H1 (cell line): ENCODE data around the gene MYRF. TPM values are rescaled to one million over a fixed set of nuclear protein-coding genes. Genes with fewer than 3 reads are reported as not detected.
A peak's percentile ranks its signal among the peaks of the same experiment; 100 is the strongest.

Source experiments
- BACH1 ChIP-seq: IDR thresholded peaks from 2 replicates; pipeline ENCODE4 v1.6.1; 2012; ENCODE audit warnings: low read length, improper control_type of control experiment
- CBX5 ChIP-seq: fragments of 300-800, 300-1000 bp; sonication (generic); IDR thresholded peaks from 2 replicates; pipeline ENCODE4 v1.7.1; 2016; ENCODE audit warnings: antibody characterized with exemption, low read length, low read depth
- CEBPB ChIP-seq: IDR thresholded peaks from 2 replicates; pipeline ENCODE4 v1.6.1; 2012; ENCODE audit warnings: low read depth, low read length
- CHD1 ChIP-seq: IDR thresholded peaks from 2 replicates; pipeline ENCODE4 v1.6.1; 2012; ENCODE audit warnings: low read depth, low read length, improper control_type of control experiment
- EGR1 ChIP-seq: IDR thresholded peaks from 2 replicates; pipeline ENCODE4 v1.6.1; 2011; ENCODE audit warnings: low read depth, low read length, borderline replicate concordance
- MAX ChIP-seq: IDR thresholded peaks from 2 replicates; pipeline ENCODE4 v1.6.1; 2012; ENCODE audit warnings: inconsistent platforms
- POLR2A ChIP-seq, 2 experiments: IDR thresholded peaks; 1 replicate in 1 of 2; 2 replicates in 1 of 2; pipeline ENCODE4 v1.6.1; 2011; ENCODE audit warnings: low read depth in 2 of 2, low read length in 2 of 2, mild to moderate bottlenecking in 2 of 2; ENCODE audit errors: control extremely low read depth in 1 of 2
- POLR2AphosphoS5 ChIP-seq: IDR thresholded peaks from 2 replicates; pipeline ENCODE4 v1.6.1; 2011; ENCODE audit warnings: low read depth, low read length
- SP4 ChIP-seq: IDR thresholded peaks from 2 replicates; pipeline ENCODE4 v1.6.1; 2012; ENCODE audit warnings: low read length, inconsistent platforms
- SRF ChIP-seq: IDR thresholded peaks from 2 replicates; pipeline ENCODE4 v1.6.1; 2011; ENCODE audit warnings: mild to moderate bottlenecking, low read depth, low read length, moderate library complexity
- TAF1 ChIP-seq: IDR thresholded peaks from 2 replicates; pipeline ENCODE4 v1.6.1; 2011; ENCODE audit warnings: mild to moderate bottlenecking, low read depth, low read length
- polyA plus RNA-seq, 7 experiments: library from polyadenylated mRNA; depleted of rRNA in 3 of 7; stranded (reverse) in 5 of 7; unstranded in 2 of 7; fragments of >200 nt in 5 of 7; fragments of 200-250 nt in 2 of 7; gene quantifications; 1 replicate in 5 of 7; 2 replicates in 1 of 7; 4 replicates in 1 of 7; pipeline versions ENCODE4 v1.2.1 to v1.2.3, GENCODE V29; 2011 to 2013; ENCODE audit warnings: missing spikeins in 2 of 7, mixed read lengths in 2 of 7
- total RNA-seq: library from RNA; stranded (reverse); fragmentation: NEBNext Ultra II Directional; extraction: Animal tissue kit (Norgen Biotek cat#: 25700); gene quantifications from 2 replicates; pipeline ENCODE4 v1.2.1, GENCODE V29; 2021
- TF ChIP-seq, protein P1 (sequence below), 3 experiments: IDR thresholded peaks; 1 replicate in 2 of 3; 2 replicates in 1 of 3; pipeline versions ENCODE4 v1.5.1 to v1.6.1; 2011; ENCODE audit warnings: low read length in 3 of 3, mild to moderate bottlenecking in 3 of 3, inconsistent platforms in 2 of 3, low read depth in 1 of 3, moderate library complexity in 1 of 3; ENCODE audit not compliant: insufficient read depth in 1 of 3; ENCODE audit errors: control extremely low read depth in 1 of 3

The MYRF gene
- total and polyA plus RNA-seq, 2 of the 8 experiments (the other 6 are each of a cell fraction or from before 2014, with no cell fraction given) = 6.0 to 6.1 TPM

DNA sequence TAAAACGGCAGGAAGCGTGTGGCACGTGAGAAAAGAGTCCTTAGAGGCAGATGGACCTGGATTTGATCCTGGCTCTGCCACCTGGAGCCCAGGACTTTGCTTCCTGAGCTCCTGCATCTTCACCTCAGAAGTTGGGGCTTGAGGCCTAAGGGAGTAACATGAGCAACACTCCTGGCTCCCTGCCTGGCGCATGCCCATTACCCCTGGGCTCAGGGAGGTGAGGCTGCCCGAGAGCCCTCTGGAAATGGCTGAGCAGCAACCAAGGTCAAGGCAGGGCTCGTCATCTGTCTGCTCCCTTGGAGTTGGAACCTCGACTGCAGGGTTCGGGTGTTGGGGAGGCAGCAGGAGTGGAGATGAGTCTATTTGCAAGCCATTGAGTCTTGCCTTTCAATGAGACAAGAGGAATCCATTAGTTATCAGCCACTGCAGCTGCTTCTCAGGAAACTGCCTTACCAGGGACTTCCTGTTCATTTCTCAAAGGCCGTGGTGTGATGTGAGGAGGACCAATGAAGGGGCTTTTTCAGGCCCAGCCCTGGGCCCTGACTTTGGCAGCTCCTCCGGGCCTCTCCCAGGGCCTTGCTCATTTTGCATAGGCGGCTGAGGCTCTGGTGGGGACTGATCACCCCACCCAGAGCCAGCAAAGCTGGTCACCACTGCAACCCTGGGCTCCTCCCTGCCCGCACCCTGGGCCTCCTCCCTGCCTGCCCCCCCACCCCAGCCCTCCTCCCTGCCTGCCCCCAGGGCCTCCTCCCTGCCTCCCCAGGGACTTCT is 82.0 kb downstream of the MYRF start (continued):
- peak in 1 of 2 experiments; percentile 39; a peak in 1 of 3 replicates for TF ChIP-seq POLR2A (IDR thresholded peaks at IDR 0.05; ENCODE audit: control extremely low read depth in 1 of 2, low read depth in 2 of 2, low read length in 2 of 2)
- TF ChIP-seq POLR2AphosphoS5 = peak; percentile 67; the same call in 1 of the 2 replicates
- no peak for TF ChIP-seq SP4
- no peak for TF ChIP-seq SRF
- no peak for TF ChIP-seq EGR1
- peak; percentile 46; the same call in 1 of the 2 replicates for TF ChIP-seq TAF1
- TF ChIP-seq, protein P1, sequence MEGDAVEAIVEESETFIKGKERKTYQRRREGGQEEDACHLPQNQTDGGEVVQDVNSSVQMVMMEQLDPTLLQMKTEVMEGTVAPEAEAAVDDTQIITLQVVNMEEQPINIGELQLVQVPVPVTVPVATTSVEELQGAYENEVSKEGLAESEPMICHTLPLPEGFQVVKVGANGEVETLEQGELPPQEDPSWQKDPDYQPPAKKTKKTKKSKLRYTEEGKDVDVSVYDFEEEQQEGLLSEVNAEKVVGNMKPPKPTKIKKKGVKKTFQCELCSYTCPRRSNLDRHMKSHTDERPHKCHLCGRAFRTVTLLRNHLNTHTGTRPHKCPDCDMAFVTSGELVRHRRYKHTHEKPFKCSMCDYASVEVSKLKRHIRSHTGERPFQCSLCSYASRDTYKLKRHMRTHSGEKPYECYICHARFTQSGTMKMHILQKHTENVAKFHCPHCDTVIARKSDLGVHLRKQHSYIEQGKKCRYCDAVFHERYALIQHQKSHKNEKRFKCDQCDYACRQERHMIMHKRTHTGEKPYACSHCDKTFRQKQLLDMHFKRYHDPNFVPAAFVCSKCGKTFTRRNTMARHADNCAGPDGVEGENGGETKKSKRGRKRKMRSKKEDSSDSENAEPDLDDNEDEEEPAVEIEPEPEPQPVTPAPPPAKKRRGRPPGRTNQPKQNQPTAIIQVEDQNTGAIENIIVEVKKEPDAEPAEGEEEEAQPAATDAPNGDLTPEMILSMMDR (IDR thresholded peaks at IDR 0.05; ENCODE audit: control extremely low read depth in 1 of 3, insufficient read depth in 1 of 3, low read depth in 1 of 3, low read length in 3 of 3) = no peak
- no peak for TF ChIP-seq CHD1
- no peak for TF ChIP-seq CEBPB
- TF ChIP-seq MAX = no peak
- TF ChIP-seq CBX5 = no peak
- TF ChIP-seq BACH1 = no peak
